HepG2 (cell line): Measurements from ENCODE around the gene SLC9C2. TPM values are rescaled to one million over a fixed set of nuclear protein-coding genes. Genes with fewer than 3 reads are reported as not detected.

ENCODE experiments used
- ATAC-seq: fragments of 200-7000 bp; cut with Tn5 transposase; 3 replicates; pipeline ENCODE4 v1.9.1; 2020; ENCODE audit warnings: mild to moderate bottlenecking, moderate library complexity
- BruUV-seq: library from RNA; stranded (reverse); fragments of 400-500 nt; replicated peaks from 2 replicates; lab custom pipeline; 2021; lab: Mats Ljungman, UMichigan
- CTCF ChIA-PET: fragments of 300-600 bp; formaldehyde crosslinking; extraction: SDS; loops from one replicate; lab custom pipeline; 2021; ENCODE audit warnings: low total read pairs, inconsistent platforms, low intra/inter-chr PET ratio; lab: Yijun Ruan, JAX
- POLR2A ChIA-PET: fragments of 350-600 bp; sonication (Branson Sonifier 250); formaldehyde crosslinking; loops from one replicate; lab custom pipeline; 2020; ENCODE audit warnings: antibody characterized with exemption, inconsistent platforms; lab: Yijun Ruan, JAX
- DNase-seq: peaks from one replicate; pipeline ENCODE4 v3.0.0-alpha.2; 2015; ENCODE audit warnings: low spot score
- FAIRE-seq: peaks from 3 replicates; lab custom pipeline; 2011; peaks lifted over from hg19 to GRCh38; lab: Jason Lieb, UNC
- H2AFZ ChIP-seq: one replicate; pipeline ENCODE4 v1.6.1; 2011; ENCODE audit warnings: low read length, inconsistent platforms
- H3K27ac ChIP-seq: fragments of 300-600 bp; 3 replicates; pipeline ENCODE4 v1.8.0; 2011; ENCODE audit warnings: mixed run types, mild to moderate bottlenecking, mixed read lengths, low read length, inconsistent platforms; ENCODE audit not compliant: insufficient read depth; ENCODE audit errors: extremely low read length
- H3K27me3 ChIP-seq, 2 experiments: fragments of 200-600 bp in 1 of 2; 2 replicates in 1 of 2; 3 replicates in 1 of 2; pipeline versions ENCODE4 v1.6.0 to v1.8.0; 2011; ENCODE audit warnings: low read length in 2 of 2, mild to moderate bottlenecking in 2 of 2, moderate library complexity in 2 of 2, inconsistent platforms in 1 of 2; ENCODE audit not compliant: insufficient read depth in 2 of 2, control insufficient read depth in 1 of 2
- H3K36me3 ChIP-seq, 2 experiments: fragments of 200-600 bp in 1 of 2; replicated peaks in 1 of 2; 2 replicates in 1 of 2; 3 replicates in 1 of 2; pipeline versions ENCODE4 v1.5.1 to v1.8.0; 2011; ENCODE audit warnings: low read length in 2 of 2, inconsistent platforms in 1 of 2; ENCODE audit not compliant: insufficient read depth in 2 of 2, control insufficient read depth in 1 of 2
- H3K4me1 ChIP-seq: 2 replicates; pipeline ENCODE4 v1.5.1; 2012; ENCODE audit warnings: low read length, inconsistent platforms; ENCODE audit not compliant: insufficient read depth
- H3K4me2 ChIP-seq: 2 replicates; pipeline ENCODE4 v1.6.0; 2011; ENCODE audit warnings: low read depth, low read length, inconsistent platforms
- H3K4me3 ChIP-seq, 3 experiments: fragments of 200-600 bp in 1 of 3; sonication (generic), shearing (Covaris generic) in 1 of 3; replicated peaks in 1 of 3; 2 replicates each; pipeline ENCODE4 v1.5.1; 2011 to 2016; ENCODE audit warnings: low read length in 3 of 3, inconsistent platforms in 2 of 3, low read depth in 2 of 3, mild to moderate bottlenecking in 2 of 3, control low read depth in 1 of 3, mixed read lengths in 1 of 3; ENCODE audit not compliant: insufficient read depth in 1 of 3
- H3K79me2 ChIP-seq: one replicate; pipeline ENCODE4 v1.6.1; 2011; ENCODE audit warnings: low read length, inconsistent platforms; ENCODE audit not compliant: insufficient read depth
- H3K9ac ChIP-seq: 2 replicates; pipeline ENCODE4 v1.6.0; 2011; ENCODE audit warnings: mild to moderate bottlenecking, low read depth, low read length, inconsistent platforms; ENCODE audit not compliant: insufficient read depth
- H3K9me3 ChIP-seq: 2 replicates; pipeline ENCODE4 v1.5.1; 2012; ENCODE audit warnings: mild to moderate bottlenecking, low read length
- H4K20me1 ChIP-seq: 2 replicates; pipeline ENCODE4 v1.6.0; 2011; ENCODE audit warnings: inconsistent platforms, mild to moderate bottlenecking, low read length, moderate library complexity; ENCODE audit not compliant: insufficient read depth
- ARNT2 ChIP-seq: sonication (generic); formaldehyde crosslinking; IDR thresholded peaks from 2 replicates; pipeline ENCODE4 v1.8.0; 2022; ENCODE audit warnings: mild to moderate bottlenecking, low read depth, missing genetic modification reagents, moderate library complexity
- BRF2 ChIP-seq: sonication (generic); formaldehyde crosslinking; IDR thresholded peaks from 2 replicates; pipeline ENCODE4 v1.8.1; 2022; ENCODE audit warnings: mild to moderate bottlenecking, missing genetic modification reagents
- CREM ChIP-seq, 2 experiments: sonication (generic) in 1 of 2; formaldehyde crosslinking in 1 of 2; IDR thresholded peaks; 2 replicates each; pipeline versions ENCODE4 v1.4.0 to v1.6.1; 2016 to 2020; ENCODE audit warnings: antibody characterized with exemption in 1 of 2, mild to moderate bottlenecking in 1 of 2, missing genetic modification reagents in 1 of 2
- FOXC1 ChIP-seq: sonication (generic); formaldehyde crosslinking; IDR thresholded peaks from 2 replicates; pipeline ENCODE4 v1.8.0; 2022; ENCODE audit warnings: mild to moderate bottlenecking, missing genetic modification reagents, borderline replicate concordance
- JDP2 ChIP-seq: sonication (generic); formaldehyde crosslinking; IDR thresholded peaks from 2 replicates; pipeline ENCODE4 v1.8.1; 2022; ENCODE audit warnings: missing genetic modification reagents, borderline replicate concordance
- POLR2AphosphoS2 ChIP-seq: IDR thresholded peaks from 2 replicates; pipeline ENCODE4 v1.6.1; 2011; ENCODE audit warnings: low read depth, low read length, improper control_type of control experiment
- PRDM15 ChIP-seq: sonication (generic); formaldehyde crosslinking; IDR thresholded peaks from 2 replicates; pipeline ENCODE4 v1.4.0; 2020; ENCODE audit warnings: missing genetic modification reagents
- RBFOX2 ChIP-seq: fragments of 200-400 bp; formaldehyde crosslinking; IDR thresholded peaks from 2 replicates; pipeline ENCODE4 v1.6.1; 2017; ENCODE audit warnings: low read depth, mild to moderate bottlenecking, low read length
- ZNF678 ChIP-seq: sonication (generic); formaldehyde crosslinking; IDR thresholded peaks from 2 replicates; pipeline ENCODE4 v1.4.0; 2020; ENCODE audit warnings: mild to moderate bottlenecking, missing genetic modification reagents
- WGBS: methylation state at CpG from one replicate; pipeline ENCODE4 v1.1.6; 2017; ENCODE audit warnings: low lambda C conversion rate; 5-methylcytosine and 5-hydroxymethylcytosine counted together
- in situ Hi-C: cut with HindIII; loops from 2 replicates; pipeline ENCODE4 v1.10.0; 2017; ENCODE audit warnings: low pct_unique_long_range_greater_than_20kb; ENCODE audit not compliant: extremely low pct_ligation_motif_present
- intact Hi-C: fragments of 100-400 bp; cut with micrococcal nuclease; formaldehyde crosslinking; loops from one replicate; pipeline ENCODE4 v1.10.0; 2022; ENCODE audit not compliant: unreplicated experiment
- polyA plus RNA-seq, 8 experiments: library from polyadenylated mRNA; depleted of rRNA in 3 of 8; stranded (reverse) in 7 of 8; unstranded in 1 of 8; fragments of >200 nt; fragmentation: Illumina TruSeq in 4 of 8; extraction: Trizol in 4 of 8; gene quantifications; 2 replicates each; pipeline versions ENCODE4 v1.2.1 to v1.2.3, GENCODE V29; 2011 to 2016; ENCODE audit warnings: low read depth in 4 of 8, missing spikeins in 1 of 8, mixed read lengths in 1 of 8; ENCODE audit not compliant: insufficient read depth in 1 of 8
- total RNA-seq, 5 experiments: library from RNA; depleted of rRNA; stranded (reverse); fragments of >200 nt; fragmentation: Illumina TruSeq; extraction: Trizol; gene quantifications; 2 replicates each; pipeline ENCODE4 v1.2.3, GENCODE V29; 2016; ENCODE audit warnings: low read depth in 1 of 5

The SLC9C2 gene
- total and polyA plus RNA-seq, 2 of the 13 experiments (the other 11 are each of a cell fraction or from before 2014, with no cell fraction given): 0.03 TPM; not detected in 1

GRCh38 chr1:173482683-173483082 is 120.2 kb downstream of the SLC9C2 start (continued):
- no peak for TF ChIP-seq ZNF678
- no peak for TF ChIP-seq BRF2 (CRISPR knock-in tag)
- TF ChIP-seq POLR2AphosphoS2: no peak
- no peak for TF ChIP-seq FOXC1 (CRISPR knock-in tag)
- TF ChIP-seq JDP2: no peak
- TF ChIP-seq CREM (IDR thresholded peaks at IDR 0.05): no peak
- no peak for TF ChIP-seq CREM (CRISPR knock-in tag; IDR thresholded peaks at IDR 0.05)
- TF ChIP-seq, all 625 proteins: peak for 0

DNA sequence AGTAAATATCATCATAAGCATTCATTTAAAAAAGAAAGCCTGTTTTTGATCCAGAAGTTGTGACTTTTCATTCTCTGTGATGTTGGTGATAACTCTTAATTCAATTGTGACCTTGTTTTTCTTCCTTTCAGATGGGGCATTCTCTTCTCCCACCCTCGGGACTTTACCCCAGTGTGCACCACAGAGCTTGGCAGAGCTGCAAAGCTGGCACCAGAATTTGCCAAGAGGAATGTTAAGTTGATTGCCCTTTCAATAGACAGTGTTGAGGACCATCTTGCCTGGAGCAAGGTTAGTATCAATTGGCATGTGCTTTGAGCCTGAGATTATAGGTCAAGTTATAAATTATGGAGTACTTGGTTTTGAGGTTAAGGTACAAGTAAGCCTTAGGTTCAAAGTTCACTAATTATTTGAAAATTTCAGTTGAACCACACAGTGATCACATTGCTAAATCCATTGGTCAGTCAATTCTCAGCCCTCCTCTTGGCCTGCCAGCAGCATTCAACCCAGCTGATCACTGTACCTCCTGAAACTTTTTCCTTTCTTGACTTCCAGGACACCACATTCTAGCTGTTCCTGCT is 121.6 kb downstream of the SLC9C2 start:
- BruUV-seq: no TSS peak
- peaks cover 54% of the 10 kb centered on the region for H3K79me2 ChIP-seq
- H3K36me3 ChIP-seq: peaks cover 18 to 57% of the 10 kb centered on the region in 2 experiments
- no peak overlapping the region; a peak in 1 of 6 replicates for H3K4me3 ChIP-seq
- no peaks in the 10 kb centered on the region; a peak in 1 of 5 replicates for H3K27me3 ChIP-seq
- no peak for ATAC-seq
- H3K9ac ChIP-seq: no peak overlapping the region
- CTCF ChIA-PET: no interaction called here
- H3K4me1 ChIP-seq: peaks cover 45% of the 10 kb centered on the region
- POLR2A ChIA-PET: no interaction called here
- H4K20me1 ChIP-seq: peaks cover 19% of the 10 kb centered on the region
- in situ Hi-C loops (no loop called here), intact Hi-C loops (no loop called here)
- no peak overlapping the region for H3K27ac ChIP-seq
- H3K4me2 ChIP-seq: no peak overlapping the region
- no peak for TF ChIP-seq PRDM15 (CRISPR knock-in tag)
- TF ChIP-seq ARNT2 (CRISPR knock-in tag): no peak
- TF ChIP-seq RBFOX2: peak; percentile 51; the same call in 1 of the 2 replicates
- DNase-seq: no peak
- WGBS: 100% methylated on average over 1 of the region's 1 CpG
- FAIRE-seq: no peak
- no peaks in the 10 kb centered on the region for H3K9me3 ChIP-seq
- H2AFZ ChIP-seq: no peak overlapping the region
